Calu3 (cell line): ENCODE results near the gene ATG9B. TPM values are rescaled to one million over a fixed set of nuclear protein-coding genes. Genes with fewer than 3 reads are reported as not detected.
A peak's percentile ranks its signal among the peaks of the same experiment; 100 is the strongest.

Experiments used
- BruUV-seq: library from RNA; stranded (reverse); fragments of 400-500 nt; replicated peaks from 2 replicates; lab custom pipeline; 2021; lab: Mats Ljungman, UMichigan
- CTCF ChIA-PET: fragments of 300-600 bp; sonication (Branson Sonifier 250); formaldehyde crosslinking; loops from one replicate; lab custom pipeline; 2022; ENCODE audit warnings: antibody characterized with exemption; lab: Charles Lee
- DNase-seq: peaks from one replicate; pipeline ENCODE4 v3.0.0; 2022
- H3K27ac Mint-ChIP-seq: one replicate; pipeline ENCODE4 v1.8.0; 2022; ENCODE audit warnings: mixed read lengths; ENCODE audit not compliant: unreplicated experiment
- H3K27me3 Mint-ChIP-seq: one replicate; pipeline ENCODE4 v1.8.0; 2022; ENCODE audit warnings: mixed read lengths; ENCODE audit not compliant: unreplicated experiment
- H3K36me3 Mint-ChIP-seq: one replicate; pipeline ENCODE4 v1.8.0; 2022; ENCODE audit warnings: mild to moderate bottlenecking, moderate library complexity, mixed read lengths; ENCODE audit not compliant: insufficient read depth, unreplicated experiment
- H3K4me1 Mint-ChIP-seq: one replicate; pipeline ENCODE4 v1.8.0; 2022; ENCODE audit warnings: mild to moderate bottlenecking, low read depth, mixed read lengths; ENCODE audit not compliant: unreplicated experiment
- H3K4me3 Mint-ChIP-seq: one replicate; pipeline ENCODE4 v1.8.0; 2022; ENCODE audit warnings: mild to moderate bottlenecking, low read depth, moderate library complexity, mixed read lengths; ENCODE audit not compliant: unreplicated experiment
- H3K9me3 Mint-ChIP-seq: one replicate; pipeline ENCODE4 v1.8.0; 2022; ENCODE audit warnings: low read depth, mixed read lengths; ENCODE audit not compliant: unreplicated experiment
- CTCF ChIP-seq: fragments of 200-600 bp; IDR thresholded peaks from one replicate; pipeline ENCODE4 v1.8.0; 2022; ENCODE audit warnings: antibody characterized with exemption; ENCODE audit not compliant: unreplicated experiment
- intact Hi-C: fragments of 100-400 bp; cut with micrococcal nuclease; formaldehyde crosslinking; loops from one replicate; pipeline ENCODE4 v1.10.0; 2022; ENCODE audit not compliant: unreplicated experiment
- total RNA-seq: library from RNA; stranded (reverse); gene quantifications from 2 replicates; pipeline ENCODE4 v1.2.3, GENCODE V29; 2022

Gene ATG9B
- total RNA-seq, 1 experiment from 2014 or later = 7.9 TPM

- peak overlapping the region; percentile 94 for H3K27ac Mint-ChIP-seq
- DNase-seq = peak; percentile 28
- no peak overlapping the region for H3K4me3 Mint-ChIP-seq
Observed at GRCh38 chr7:151025924-151026671, 1.8 kb upstream of the ATG9B start.

GRCh38 chr7:151023232-151023631 is 1.1 kb downstream of the ATG9B start:
- CTCF ChIA-PET = no interaction called here

More at GRCh38 chr7:151025924-151026671, 1.8 kb upstream of the ATG9B start:
- no TSS peak for BruUV-seq
- H3K27me3 Mint-ChIP-seq = peaks cover 9% of the 10 kb centered on the region
- CTCF ChIA-PET = no interaction called here
- H3K9me3 Mint-ChIP-seq = no peaks in the 10 kb centered on the region
- intact Hi-C loops = loop anchor here (5.0 to 10.0 kb wide), 2 partner anchors 56 to 61 kb away; partner anchors contain the start of genes FASTK and TMUB1
- H3K4me1 Mint-ChIP-seq = peaks cover 55% of the 10 kb centered on the region
- peaks cover 22% of the 10 kb centered on the region for H3K36me3 Mint-ChIP-seq
- TF ChIP-seq CTCF = no peak

GRCh38 chr7:151020231-151020630 is 4.1 kb downstream of the ATG9B start:
- no TSS peak for BruUV-seq
- CTCF ChIA-PET = interaction anchor here (1.1 to 1.2 kb wide), 2 partner anchors 12 to 59 kb away, joined by 3 to 6 read pairs; no protein-coding TSS in a partner anchor
- peaks cover 26% of the 10 kb centered on the region for H3K4me1 Mint-ChIP-seq
- no peak for DNase-seq
- intact Hi-C loops = loop anchor here (10.0 kb wide), 1 partner anchor 55 kb away; no protein-coding TSS in a partner anchor
- TF ChIP-seq CTCF = no peak
- peaks cover 10% of the 10 kb centered on the region for H3K36me3 Mint-ChIP-seq
- H3K9me3 Mint-ChIP-seq = no peaks in the 10 kb centered on the region
- peaks cover 64% of the 10 kb centered on the region for H3K27me3 Mint-ChIP-seq
- no peak overlapping the region for H3K27ac Mint-ChIP-seq
- H3K4me3 Mint-ChIP-seq = no peak overlapping the region

More at GRCh38 chr7:151023232-151023631, 1.1 kb downstream of the ATG9B start:
- no peak for TF ChIP-seq CTCF
- H3K4me1 Mint-ChIP-seq = peaks cover 46% of the 10 kb centered on the region
- peaks cover 17% of the 10 kb centered on the region for H3K36me3 Mint-ChIP-seq
- H3K27ac Mint-ChIP-seq = no peak overlapping the region
- H3K9me3 Mint-ChIP-seq = no peaks in the 10 kb centered on the region
- H3K4me3 Mint-ChIP-seq = no peak overlapping the region
- no peak for DNase-seq
- H3K27me3 Mint-ChIP-seq = peaks cover 37% of the 10 kb centered on the region
- BruUV-seq = no TSS peak
- intact Hi-C loops = loop anchor here (10.0 kb wide), 1 partner anchor 58 kb away; no protein-coding TSS in a partner anchor

- CTCF ChIA-PET = interaction anchor here (0.5 to 1.3 kb wide), 7 partner anchors 9 to 118 kb away, joined by 3 to 7 read pairs (median 4); partner anchors contain the start of gene ABCB8
- TF ChIP-seq CTCF = no peak
- H3K36me3 Mint-ChIP-seq = peaks cover 10% of the 10 kb centered on the region
- no peaks in the 10 kb centered on the region for H3K9me3 Mint-ChIP-seq
- H3K4me3 Mint-ChIP-seq = peak overlapping the region; percentile 48
- H3K4me1 Mint-ChIP-seq = peaks cover 16% of the 10 kb centered on the region
- BruUV-seq = no TSS peak
- intact Hi-C loops = no loop called here
- peaks cover 64% of the 10 kb centered on the region for H3K27me3 Mint-ChIP-seq
- DNase-seq = no peak
- H3K27ac Mint-ChIP-seq = no peak overlapping the region
Observed at GRCh38 chr7:151019130-151019447, 5.2 kb downstream of the ATG9B start.
